GM19468 (cell line): Measurements from ENCODE around the gene BBS9.

Experiments used
- ATAC-seq: cut with Tn5 transposase; IDR thresholded peaks from one replicate; pipeline ENCODE4 v1.9.1; 2021; ENCODE audit warnings: mild to moderate bottlenecking, moderate library complexity, moderate number of reproducible peaks; ENCODE audit not compliant: unreplicated experiment; ENCODE audit errors: extremely low read depth

Gene BBS9

DNA sequence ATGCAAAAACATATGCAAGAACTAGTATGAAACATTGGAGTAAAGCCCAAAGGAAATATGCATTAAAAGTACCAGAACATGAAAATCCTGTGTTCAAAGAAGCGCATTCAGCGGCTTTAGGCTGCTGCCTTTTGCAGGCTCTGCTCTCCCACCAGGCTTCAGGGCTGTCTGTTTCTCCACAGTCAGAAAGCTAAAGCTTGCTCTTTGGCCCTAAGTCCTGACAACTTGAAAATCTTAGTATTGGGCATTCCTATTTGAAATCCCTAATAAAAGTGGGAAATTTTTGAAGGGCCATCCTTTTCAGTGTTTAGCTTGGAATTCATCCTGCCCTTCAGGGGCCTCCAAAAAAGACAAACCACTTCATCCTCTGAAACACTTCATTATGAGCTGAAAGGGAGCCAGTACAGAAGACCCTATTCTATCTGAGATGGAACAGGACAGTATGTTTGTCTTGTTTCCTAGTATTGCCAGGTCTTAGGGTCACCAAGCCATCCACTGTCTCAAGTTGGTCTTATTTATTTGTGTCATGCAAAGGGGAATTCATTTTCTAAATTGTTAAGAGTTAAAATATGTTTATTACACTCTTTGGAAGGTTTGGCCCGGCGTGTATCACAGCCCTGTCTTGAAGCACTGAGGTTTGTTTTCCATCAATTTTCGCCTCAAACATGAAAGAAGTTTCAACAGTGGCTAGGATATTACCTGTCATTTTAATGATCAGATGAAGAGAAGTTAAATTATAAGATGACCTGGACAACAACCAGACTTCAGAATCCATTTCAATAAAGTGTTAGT, 449.7 kb downstream of the BBS9 start:
- no peak for ATAC-seq

GRCh38 chr7:33579673-33579960, 450.3 kb downstream of the BBS9 start:
- no peak for ATAC-seq

DNA sequence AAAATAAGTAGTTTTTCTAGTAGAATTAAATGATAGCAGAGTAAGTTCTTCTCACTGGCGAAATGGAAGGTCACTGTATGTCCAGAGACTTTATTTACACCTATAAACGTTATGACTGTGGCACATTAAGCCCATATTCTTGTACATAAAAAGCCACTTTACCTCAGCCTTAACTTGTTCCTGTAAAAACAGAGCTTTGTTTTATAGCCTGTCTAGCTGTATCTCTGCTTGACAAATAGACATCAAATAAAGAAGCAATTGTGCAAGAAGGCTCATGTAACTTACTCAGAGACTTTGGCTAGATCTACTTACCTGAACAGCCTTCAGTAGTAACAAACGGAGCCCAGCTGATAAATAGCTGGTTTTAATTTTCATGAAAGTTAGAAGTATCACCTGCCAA, 451.9 kb downstream of the BBS9 start:
- no peak for ATAC-seq

DNA sequence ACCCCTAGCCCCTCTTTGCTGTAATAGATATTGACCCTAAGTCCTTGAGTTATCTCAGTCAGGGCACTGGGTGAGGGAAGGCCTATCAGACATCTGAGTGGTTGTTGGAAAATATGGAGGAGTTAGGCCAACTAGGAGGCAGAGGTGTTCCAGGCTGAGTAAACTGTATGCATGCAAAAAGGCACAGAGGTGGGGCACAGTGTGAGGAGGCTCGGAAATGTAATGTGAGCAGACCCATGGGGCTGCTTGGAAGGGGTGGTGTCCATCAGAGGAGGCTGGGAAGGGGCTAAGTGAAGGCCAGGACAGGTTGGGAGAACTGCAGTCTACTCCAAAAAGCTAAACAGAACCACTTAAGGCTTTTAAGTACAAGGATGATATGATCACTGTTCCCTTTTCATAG, 452.7 kb downstream of the BBS9 start:
- ATAC-seq: no peak

GRCh38 chr7:33582533-33582932, 453.2 kb downstream of the BBS9 start:
- no peak for ATAC-seq

DNA sequence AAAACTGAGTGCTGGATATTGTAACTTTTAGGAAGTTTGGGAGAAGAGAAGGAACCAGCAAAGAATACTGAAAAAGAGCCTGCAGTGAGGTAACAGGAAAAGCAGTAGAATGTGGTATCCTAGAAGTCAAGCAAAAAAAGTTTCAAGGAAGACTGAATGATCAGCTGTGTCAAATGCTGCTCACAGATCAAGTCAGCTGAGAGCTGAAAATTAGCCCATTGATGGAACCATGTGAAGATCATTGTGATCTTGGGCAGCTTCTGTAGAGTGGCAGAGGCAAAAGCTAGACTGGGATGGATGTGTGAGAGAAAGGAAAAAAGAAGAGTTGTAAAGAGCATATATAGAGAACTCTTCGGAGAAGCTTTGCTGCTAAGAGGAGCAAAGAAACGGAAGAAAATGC, 460.5 kb downstream of the BBS9 start:
- ATAC-seq: no peak

GRCh38 chr7:33590916-33591315, 461.6 kb downstream of the BBS9 start:
- no peak for ATAC-seq

- no peak for ATAC-seq
These were observed 462.1 kb downstream of the BBS9 start for GRCh38 chr7:33591490-33591889.

- ATAC-seq: no peak
These were observed 463.4 kb downstream of the BBS9 start for GRCh38 chr7:33592718-33593117.

DNA sequence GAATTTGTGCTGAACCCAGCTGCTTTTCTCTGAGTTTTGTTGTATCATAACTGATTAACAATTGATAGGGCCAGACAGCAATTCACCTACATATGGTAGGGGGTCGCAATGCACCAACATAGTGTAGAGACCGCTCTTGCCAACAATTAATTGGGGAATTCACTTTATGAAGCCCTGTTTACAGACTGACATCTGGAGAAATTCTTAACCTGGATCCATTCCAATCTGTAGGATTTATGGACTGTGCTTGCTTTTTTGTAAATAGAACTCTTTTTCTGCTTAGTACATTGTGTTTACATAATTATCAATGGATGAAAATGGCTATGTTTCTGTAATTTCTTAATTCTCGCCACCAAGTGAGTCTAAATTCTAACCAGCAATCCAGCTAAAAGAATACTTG, 464.2 kb downstream of the BBS9 start:
- no peak for ATAC-seq

DNA sequence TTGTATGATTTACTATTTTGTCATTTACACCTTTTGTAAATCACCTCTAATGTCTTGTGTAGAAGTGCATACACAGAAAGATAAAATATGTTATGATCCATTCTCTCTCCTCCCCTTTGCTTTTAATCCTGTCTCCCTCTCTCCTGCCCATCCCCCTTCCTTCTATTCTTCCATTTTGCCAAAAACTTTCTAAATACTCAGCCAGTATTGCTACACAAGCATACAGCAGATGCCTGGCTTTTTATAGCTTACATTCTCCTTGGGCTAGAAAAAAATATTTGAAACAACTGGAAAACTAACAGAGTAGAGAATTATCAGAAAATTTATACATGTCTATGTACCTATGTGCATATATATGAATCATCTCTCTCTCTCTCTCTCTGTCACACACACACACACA, 467.3 kb downstream of the BBS9 start:
- ATAC-seq: no peak

DNA sequence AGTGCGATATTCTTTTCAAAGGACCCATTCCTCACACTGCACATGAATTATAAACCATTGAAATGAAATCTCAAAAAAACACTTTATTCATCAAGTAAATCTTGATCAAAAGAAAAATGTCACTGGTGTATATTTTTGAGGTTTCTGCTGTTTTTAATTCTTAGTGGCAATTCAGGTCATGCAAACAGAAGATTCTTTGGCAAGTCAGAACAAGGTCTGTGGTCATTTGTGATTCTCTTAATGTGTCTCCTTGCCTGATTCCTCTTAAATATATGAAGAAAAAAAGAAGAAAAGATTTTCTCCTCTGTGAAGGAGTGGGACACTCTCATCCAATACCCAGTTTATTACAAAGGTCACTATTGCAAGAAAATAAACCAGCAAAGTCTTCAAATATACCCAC, 467.8 kb downstream of the BBS9 start:
- ATAC-seq: no peak

- no peak for ATAC-seq
These were observed 471.7 kb downstream of the BBS9 start for GRCh38 chr7:33601101-33601500.

DNA sequence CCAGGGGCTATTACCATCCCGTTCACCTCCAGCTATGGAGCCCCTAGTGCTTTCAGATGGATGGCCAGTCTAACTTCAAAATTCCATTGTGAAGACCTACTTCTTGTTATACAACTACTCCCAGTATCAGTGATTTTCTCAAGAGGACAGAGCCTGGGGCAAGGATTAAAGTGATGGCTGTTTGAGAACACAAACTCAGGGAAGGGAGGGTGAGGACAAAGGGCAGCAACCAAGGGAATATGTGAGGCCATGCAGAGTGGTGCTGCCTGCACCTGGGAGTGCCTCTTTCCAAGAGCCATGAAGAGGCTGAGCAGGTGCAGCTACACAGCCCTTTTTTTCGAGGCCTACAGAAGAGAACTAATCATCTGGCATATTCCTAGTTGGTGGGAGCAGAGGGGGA, 472.5 kb downstream of the BBS9 start:
- no peak for ATAC-seq

DNA sequence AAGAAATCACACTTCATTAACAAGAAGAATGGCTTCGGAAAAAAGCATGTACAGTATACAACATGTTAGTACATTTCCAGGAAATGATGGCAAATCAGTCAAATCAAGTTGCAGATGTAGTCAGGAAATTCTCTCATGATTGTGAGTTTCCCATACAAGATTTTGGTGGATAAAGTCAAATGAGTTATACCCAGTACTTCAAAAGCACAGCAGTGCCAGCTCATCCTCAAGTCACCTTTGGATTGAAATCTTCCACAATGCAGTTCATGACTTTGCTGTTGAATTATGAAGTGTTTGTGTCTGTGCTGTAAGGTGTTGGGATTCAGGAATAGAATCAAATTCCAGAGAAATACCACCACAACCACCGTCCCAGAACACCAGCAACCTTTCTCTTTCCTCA, 474.7 kb downstream of the BBS9 start:
- ATAC-seq: no peak

GRCh38 chr7:33610918-33611317, 481.6 kb downstream of the BBS9 start:
- ATAC-seq: no peak

DNA sequence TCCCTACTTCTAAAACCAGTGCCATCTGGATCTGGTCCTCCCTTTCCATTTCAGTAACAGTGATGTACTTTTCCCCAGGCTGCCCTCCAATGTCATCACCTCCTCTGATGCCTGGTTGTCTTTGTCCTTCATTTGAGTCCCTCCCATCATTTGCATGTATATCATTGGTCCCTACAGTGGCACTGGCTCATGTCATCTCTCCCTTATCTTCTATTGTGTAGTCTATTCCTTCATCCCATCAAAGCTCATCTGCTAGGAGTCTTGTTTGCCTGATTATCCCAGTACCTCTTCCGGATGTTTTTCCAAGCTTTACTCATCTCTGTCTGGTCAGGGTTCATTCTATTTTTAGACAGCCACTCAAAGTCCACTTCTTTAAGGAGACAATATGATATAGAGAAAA, 483.1 kb downstream of the BBS9 start:
- ATAC-seq: no peak

GRCh38 chr7:33614357-33615117, 485.2 kb downstream of the BBS9 start:
- no peak for ATAC-seq

- no peak for ATAC-seq
These were observed 487.4 kb downstream of the BBS9 start for GRCh38 chr7:33616752-33617151.

DNA sequence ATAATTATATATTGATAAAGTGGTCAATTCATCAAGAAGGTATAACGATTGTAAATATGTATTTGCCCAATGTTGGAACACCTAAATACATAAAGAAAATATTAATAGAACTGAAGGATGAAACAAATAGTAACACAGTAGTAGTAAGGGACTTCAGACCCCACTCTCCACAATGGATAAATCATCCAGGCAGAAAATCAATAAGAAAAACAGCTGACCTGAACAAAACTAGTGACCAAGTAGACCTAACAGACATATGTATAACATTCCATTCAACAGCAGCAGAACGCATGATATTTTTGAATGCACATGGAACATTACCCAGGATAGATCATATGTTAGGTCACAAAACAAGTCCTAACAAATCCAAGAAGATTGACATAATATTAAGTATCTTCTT, 489.9 kb downstream of the BBS9 start:
- ATAC-seq: no peak

DNA sequence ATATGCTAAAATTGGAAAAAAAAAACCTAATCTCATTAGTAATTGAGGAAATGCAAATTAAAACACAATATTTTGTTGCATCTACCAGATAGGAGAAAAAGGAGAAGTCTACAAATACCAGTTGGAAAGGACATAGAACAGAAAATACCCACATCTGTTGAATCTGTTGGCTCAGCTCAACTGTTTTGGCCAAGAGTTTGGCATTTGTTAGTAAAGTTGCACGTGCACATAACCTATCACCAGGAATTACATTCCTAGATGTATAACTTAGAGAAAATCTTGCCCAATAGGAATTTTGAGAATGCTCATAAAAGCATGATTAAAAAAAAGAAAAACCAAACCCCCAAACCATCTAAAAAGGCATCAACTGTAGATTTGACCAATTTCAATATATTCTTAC, 493.9 kb downstream of the BBS9 start:
- ATAC-seq: no peak

GRCh38 chr7:33624215-33624614, 494.9 kb downstream of the BBS9 start:
- no peak for ATAC-seq
